ENCODE results near the gene ARMC6. TPM values are rescaled to one million over a fixed set of nuclear protein-coding genes. Genes with fewer than 3 reads are reported as not detected.

The ARMC6 gene
- total and polyA plus RNA-seq, 2 of the 13 experiments (the other 11 are each of a cell fraction or from before 2014, with no cell fraction given): 16.2 to 36.8 TPM

- no peak for DNase-seq (ENCODE audit: low spot score)
- H3K36me3 ChIP-seq (replicated peaks in 1 of 2; ENCODE audit: control insufficient read depth in 1 of 2, insufficient read depth in 2 of 2, low read length in 2 of 2): peaks cover 26 to 74% of the 10 kb centered on the region in 2 experiments
- H3K4me1 ChIP-seq (ENCODE audit: insufficient read depth, low read length): no peaks in the 10 kb centered on the region
- H4K20me1 ChIP-seq (ENCODE audit: insufficient read depth, low read length): no peaks in the 10 kb centered on the region
- H3K4me3 ChIP-seq (replicated peaks in 1 of 3; ENCODE audit: insufficient read depth in 1 of 3, low read depth in 2 of 3, low read length in 3 of 3): no peak overlapping the region
- TF ChIP-seq, protein P1, sequence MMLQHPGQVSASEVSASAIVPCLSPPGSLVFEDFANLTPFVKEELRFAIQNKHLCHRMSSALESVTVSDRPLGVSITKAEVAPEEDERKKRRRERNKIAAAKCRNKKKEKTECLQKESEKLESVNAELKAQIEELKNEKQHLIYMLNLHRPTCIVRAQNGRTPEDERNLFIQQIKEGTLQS (CRISPR knock-in tag; IDR thresholded peaks at IDR 0.05): no peak
- no peak for ATAC-seq
- no peak overlapping the region for H3K4me2 ChIP-seq (ENCODE audit: low read depth, low read length)
- no peak overlapping the region for H3K27ac ChIP-seq (ENCODE audit: extremely low read length, insufficient read depth, low read length)
- no TSS peak for BruUV-seq (replicated peaks)
- ChIA-PET POLR2A (no interaction called here), CTCF (ENCODE audit: low intra/inter-chr PET ratio, low total read pairs) (no interaction called here)
- H3K79me2 ChIP-seq (ENCODE audit: insufficient read depth, low read length): no peaks in the 10 kb centered on the region
- H2AFZ ChIP-seq (ENCODE audit: low read length): no peak overlapping the region
- WGBS (ENCODE audit: low lambda C conversion rate): 99% methylated on average over 8 of the region's 8 CpGs
- H3K9ac ChIP-seq (ENCODE audit: insufficient read depth, low read depth, low read length): no peak overlapping the region
- no peaks in the 10 kb centered on the region for H3K9me3 ChIP-seq (ENCODE audit: low read length)
- intact Hi-C loops (cut with micrococcal nuclease; ENCODE audit: unreplicated experiment): no loop called here
- no peaks in the 10 kb centered on the region for H3K27me3 ChIP-seq (ENCODE audit: control insufficient read depth in 1 of 2, insufficient read depth in 2 of 2, low read length in 2 of 2)
- FAIRE-seq: no peak
- in situ Hi-C loops (cut with HindIII; ENCODE audit: extremely low pct_ligation_motif_present, low pct_unique_long_range_greater_than_20kb): no loop called here
These were observed 35.1 kb upstream of the ARMC6 start for GRCh38 chr19:18998276-18998675.

DNA sequence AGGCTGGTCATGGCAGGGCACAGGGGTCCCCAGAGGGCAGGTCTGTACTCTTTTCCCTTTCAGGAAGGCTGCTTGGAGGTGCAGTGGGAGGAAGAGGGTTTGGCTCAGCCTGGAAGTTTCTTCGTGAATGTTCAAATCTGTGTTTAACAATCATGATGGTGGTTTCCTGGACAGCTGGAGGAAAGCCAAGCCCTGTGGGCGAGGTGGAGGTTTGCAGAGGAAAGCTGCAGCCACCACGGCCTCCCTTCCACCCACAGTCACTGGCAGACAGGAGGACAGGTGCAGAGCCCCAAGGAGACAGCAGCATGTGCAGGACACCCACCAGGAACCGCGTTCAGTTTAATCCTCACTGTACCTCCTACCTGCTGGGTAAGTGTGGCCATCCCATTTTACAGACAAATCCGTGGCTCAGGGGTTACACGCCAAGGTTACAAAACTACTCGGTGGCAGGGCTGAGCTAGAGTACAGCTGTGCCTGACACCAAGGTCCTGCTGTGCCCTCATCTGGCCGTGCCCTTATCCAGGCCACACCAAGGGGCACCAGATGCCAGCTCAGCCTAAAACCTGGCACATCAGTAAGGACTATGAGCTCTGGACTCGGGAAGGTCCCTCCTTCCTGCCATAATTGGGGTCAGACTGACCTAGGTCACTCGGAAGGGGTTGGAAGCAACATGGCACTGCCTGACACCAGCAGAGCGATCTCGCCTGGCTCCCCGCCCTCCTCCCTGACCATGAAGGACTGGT, 34.2 kb upstream of the ARMC6 start:
- no peak for FAIRE-seq
- Histone ChIP-seq H3K4me1 (ENCODE audit: insufficient read depth, low read length) (no peaks in the 10 kb centered on the region), H3K79me2 (ENCODE audit: insufficient read depth, low read length) (no peaks in the 10 kb centered on the region), H3K4me3 (replicated peaks in 1 of 3; ENCODE audit: insufficient read depth in 1 of 3, low read depth in 2 of 3, low read length in 3 of 3) (no peak overlapping the region), H3K4me2 (ENCODE audit: low read depth, low read length) (no peak overlapping the region), H2AFZ (ENCODE audit: low read length) (no peak overlapping the region), H3K9ac (ENCODE audit: insufficient read depth, low read depth, low read length) (no peak overlapping the region), H3K27me3 (ENCODE audit: control insufficient read depth in 1 of 2, insufficient read depth in 2 of 2, low read length in 2 of 2) (no peaks in the 10 kb centered on the region), H3K36me3 (replicated peaks in 1 of 2; ENCODE audit: control insufficient read depth in 1 of 2, insufficient read depth in 2 of 2, low read length in 2 of 2) (peaks cover 32 to 74% of the 10 kb centered on the region in 2 experiments), H3K27ac (ENCODE audit: extremely low read length, insufficient read depth, low read length) (no peak overlapping the region), H4K20me1 (ENCODE audit: insufficient read depth, low read length) (no peaks in the 10 kb centered on the region), H3K9me3 (ENCODE audit: low read length) (no peaks in the 10 kb centered on the region)
- in situ Hi-C loops (cut with HindIII; ENCODE audit: extremely low pct_ligation_motif_present, low pct_unique_long_range_greater_than_20kb) (no loop called here), intact Hi-C loops (cut with micrococcal nuclease; ENCODE audit: unreplicated experiment) (no loop called here)
- no peak for ATAC-seq
- WGBS (ENCODE audit: low lambda C conversion rate): 96% methylated on average over 11 of the region's 14 CpGs
- CTCF ChIA-PET (ENCODE audit: low intra/inter-chr PET ratio, low total read pairs): no interaction called here
- no TSS peak for BruUV-seq (replicated peaks)
- DNase-seq (ENCODE audit: low spot score): no peak
- POLR2A ChIA-PET: no interaction called here
- TF ChIP-seq, protein P2, sequence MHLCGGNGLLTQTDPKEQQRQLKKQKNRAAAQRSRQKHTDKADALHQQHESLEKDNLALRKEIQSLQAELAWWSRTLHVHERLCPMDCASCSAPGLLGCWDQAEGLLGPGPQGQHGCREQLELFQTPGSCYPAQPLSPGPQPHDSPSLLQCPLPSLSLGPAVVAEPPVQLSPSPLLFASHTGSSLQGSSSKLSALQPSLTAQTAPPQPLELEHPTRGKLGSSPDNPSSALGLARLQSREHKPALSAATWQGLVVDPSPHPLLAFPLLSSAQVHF (CRISPR knock-in tag; IDR thresholded peaks at IDR 0.05): no peak
- TF ChIP-seq ZNF326 (CRISPR knock-in tag; IDR thresholded peaks at IDR 0.05; ENCODE audit: borderline replicate concordance) (no peak), NR0B2 (CRISPR knock-in tag; IDR thresholded peaks at IDR 0.05) (no peak), FIP1L1 (IDR thresholded peaks at IDR 0.05; ENCODE audit: borderline replicate concordance, insufficient read depth, low read depth, low read length) (no peak), RBAK (CRISPR knock-in tag; IDR thresholded peaks at IDR 0.05) (no peak), ZNF607 (CRISPR knock-in tag; IDR thresholded peaks at IDR 0.05; ENCODE audit: borderline replicate concordance) (no peak), E2F1 (CRISPR knock-in tag; IDR thresholded peaks at IDR 0.05) (no peak), ZNF710 (CRISPR knock-in tag; IDR thresholded peaks at IDR 0.05; ENCODE audit: borderline replicate concordance) (no peak), ZNF570 (CRISPR knock-in tag; IDR thresholded peaks at IDR 0.05; ENCODE audit: borderline replicate concordance) (no peak)
- TF ChIP-seq, protein P3, sequence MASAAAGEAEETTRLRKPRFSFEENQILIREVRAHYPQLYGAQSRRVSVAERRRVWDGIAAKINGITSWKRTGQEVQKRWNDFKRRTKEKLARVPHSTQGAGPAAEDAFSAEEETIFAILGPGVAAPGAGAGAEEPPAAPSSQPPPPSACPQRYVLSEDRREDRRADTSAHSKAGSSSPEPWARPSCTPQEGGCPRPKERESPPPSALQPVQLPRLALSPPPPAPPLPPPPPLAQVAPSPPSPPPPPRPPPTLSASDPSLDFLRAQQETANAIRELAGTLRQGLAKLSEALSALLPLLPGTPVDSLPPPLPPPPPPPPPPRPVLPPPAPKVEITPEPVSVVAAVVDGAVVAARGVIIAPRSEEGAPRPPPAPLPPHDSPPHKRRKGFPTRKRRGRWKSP (CRISPR knock-in tag; IDR thresholded peaks at IDR 0.05): no peak

Data from HepG2 (cell line).